Measurements from ENCODE around the gene PTRH1.

DNA sequence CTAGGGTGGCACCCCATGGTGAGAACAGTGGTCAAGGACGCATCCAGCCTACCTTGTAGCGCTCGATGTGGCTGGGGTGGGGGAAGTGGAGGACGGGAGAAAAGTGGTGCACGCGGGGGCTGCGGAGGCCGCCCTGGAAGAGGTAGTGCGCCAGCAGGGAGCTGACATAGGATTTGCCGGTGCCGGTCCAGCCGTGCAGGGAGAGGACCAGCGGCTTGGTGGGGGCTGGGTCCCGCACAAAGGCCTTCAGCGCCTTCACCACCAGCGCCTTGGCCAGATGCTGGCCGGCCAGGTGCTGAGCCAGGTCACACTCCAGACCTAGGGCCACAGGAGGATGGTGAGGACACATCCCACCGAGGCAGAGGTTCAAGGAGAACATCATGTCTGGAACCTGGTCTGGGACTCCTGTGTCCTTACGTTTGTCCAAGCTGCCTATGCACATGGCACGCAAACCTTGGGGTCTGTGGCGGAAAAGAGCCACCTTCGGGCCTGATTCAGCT lies 18.8 kb upstream of the PTRH1 start:
- TF ChIP-seq, protein P1, sequence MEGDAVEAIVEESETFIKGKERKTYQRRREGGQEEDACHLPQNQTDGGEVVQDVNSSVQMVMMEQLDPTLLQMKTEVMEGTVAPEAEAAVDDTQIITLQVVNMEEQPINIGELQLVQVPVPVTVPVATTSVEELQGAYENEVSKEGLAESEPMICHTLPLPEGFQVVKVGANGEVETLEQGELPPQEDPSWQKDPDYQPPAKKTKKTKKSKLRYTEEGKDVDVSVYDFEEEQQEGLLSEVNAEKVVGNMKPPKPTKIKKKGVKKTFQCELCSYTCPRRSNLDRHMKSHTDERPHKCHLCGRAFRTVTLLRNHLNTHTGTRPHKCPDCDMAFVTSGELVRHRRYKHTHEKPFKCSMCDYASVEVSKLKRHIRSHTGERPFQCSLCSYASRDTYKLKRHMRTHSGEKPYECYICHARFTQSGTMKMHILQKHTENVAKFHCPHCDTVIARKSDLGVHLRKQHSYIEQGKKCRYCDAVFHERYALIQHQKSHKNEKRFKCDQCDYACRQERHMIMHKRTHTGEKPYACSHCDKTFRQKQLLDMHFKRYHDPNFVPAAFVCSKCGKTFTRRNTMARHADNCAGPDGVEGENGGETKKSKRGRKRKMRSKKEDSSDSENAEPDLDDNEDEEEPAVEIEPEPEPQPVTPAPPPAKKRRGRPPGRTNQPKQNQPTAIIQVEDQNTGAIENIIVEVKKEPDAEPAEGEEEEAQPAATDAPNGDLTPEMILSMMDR (IDR thresholded peaks at IDR 0.05): no peak; the same call in none of the 2 replicates
- TF ChIP-seq ZFX (IDR thresholded peaks at IDR 0.05; ENCODE audit: borderline replicate concordance): no peak
